HepG2 (cell line): ENCODE results near the gene ARL5B. TPM values are rescaled to one million over a fixed set of nuclear protein-coding genes. Genes with fewer than 3 reads are reported as not detected.
"Not testable (repeated sequence)": the region's sequence is repeated elsewhere in the genome, so short reads cannot be mapped to it uniquely, and the experiment has no call there.

Experiments used
- ATAC-seq: fragments of 200-7000 bp; cut with Tn5 transposase; 3 replicates; pipeline ENCODE4 v1.9.1; 2020; ENCODE audit warnings: mild to moderate bottlenecking, moderate library complexity
- BruUV-seq: library from RNA; stranded (reverse); fragments of 400-500 nt; replicated peaks from 2 replicates; lab custom pipeline; 2021; lab: Mats Ljungman, UMichigan
- CTCF ChIA-PET: fragments of 300-600 bp; formaldehyde crosslinking; extraction: SDS; loops from one replicate; lab custom pipeline; 2021; ENCODE audit warnings: low total read pairs, inconsistent platforms, low intra/inter-chr PET ratio; lab: Yijun Ruan, JAX
- POLR2A ChIA-PET: fragments of 350-600 bp; sonication (Branson Sonifier 250); formaldehyde crosslinking; loops from one replicate; lab custom pipeline; 2020; ENCODE audit warnings: antibody characterized with exemption, inconsistent platforms; lab: Yijun Ruan, JAX
- DNase-seq: peaks from one replicate; pipeline ENCODE4 v3.0.0-alpha.2; 2015; ENCODE audit warnings: low spot score
- FAIRE-seq: peaks from 3 replicates; lab custom pipeline; 2011; peaks lifted over from hg19 to GRCh38; lab: Jason Lieb, UNC
- H2AFZ ChIP-seq: one replicate; pipeline ENCODE4 v1.6.1; 2011; ENCODE audit warnings: low read length, inconsistent platforms
- H3K27ac ChIP-seq: fragments of 300-600 bp; 3 replicates; pipeline ENCODE4 v1.8.0; 2011; ENCODE audit warnings: mixed run types, mild to moderate bottlenecking, mixed read lengths, low read length, inconsistent platforms; ENCODE audit not compliant: insufficient read depth; ENCODE audit errors: extremely low read length
- H3K27me3 ChIP-seq, 2 experiments: fragments of 200-600 bp in 1 of 2; 2 replicates in 1 of 2; 3 replicates in 1 of 2; pipeline versions ENCODE4 v1.6.0 to v1.8.0; 2011; ENCODE audit warnings: low read length in 2 of 2, mild to moderate bottlenecking in 2 of 2, moderate library complexity in 2 of 2, inconsistent platforms in 1 of 2; ENCODE audit not compliant: insufficient read depth in 2 of 2, control insufficient read depth in 1 of 2
- H3K36me3 ChIP-seq, 2 experiments: fragments of 200-600 bp in 1 of 2; replicated peaks in 1 of 2; 2 replicates in 1 of 2; 3 replicates in 1 of 2; pipeline versions ENCODE4 v1.5.1 to v1.8.0; 2011; ENCODE audit warnings: low read length in 2 of 2, inconsistent platforms in 1 of 2; ENCODE audit not compliant: insufficient read depth in 2 of 2, control insufficient read depth in 1 of 2
- H3K4me1 ChIP-seq: 2 replicates; pipeline ENCODE4 v1.5.1; 2012; ENCODE audit warnings: low read length, inconsistent platforms; ENCODE audit not compliant: insufficient read depth
- H3K4me2 ChIP-seq: 2 replicates; pipeline ENCODE4 v1.6.0; 2011; ENCODE audit warnings: low read depth, low read length, inconsistent platforms
- H3K4me3 ChIP-seq, 3 experiments: fragments of 200-600 bp in 1 of 3; sonication (generic), shearing (Covaris generic) in 1 of 3; replicated peaks in 1 of 3; 2 replicates each; pipeline ENCODE4 v1.5.1; 2011 to 2016; ENCODE audit warnings: low read length in 3 of 3, inconsistent platforms in 2 of 3, low read depth in 2 of 3, mild to moderate bottlenecking in 2 of 3, control low read depth in 1 of 3, mixed read lengths in 1 of 3; ENCODE audit not compliant: insufficient read depth in 1 of 3
- H3K79me2 ChIP-seq: one replicate; pipeline ENCODE4 v1.6.1; 2011; ENCODE audit warnings: low read length, inconsistent platforms; ENCODE audit not compliant: insufficient read depth
- H3K9ac ChIP-seq: 2 replicates; pipeline ENCODE4 v1.6.0; 2011; ENCODE audit warnings: mild to moderate bottlenecking, low read depth, low read length, inconsistent platforms; ENCODE audit not compliant: insufficient read depth
- H3K9me3 ChIP-seq: 2 replicates; pipeline ENCODE4 v1.5.1; 2012; ENCODE audit warnings: mild to moderate bottlenecking, low read length
- H4K20me1 ChIP-seq: 2 replicates; pipeline ENCODE4 v1.6.0; 2011; ENCODE audit warnings: inconsistent platforms, mild to moderate bottlenecking, low read length, moderate library complexity; ENCODE audit not compliant: insufficient read depth
- ARNT ChIP-seq: fragments of 450-650 bp; IDR thresholded peaks from 2 replicates; pipeline ENCODE4 v1.6.1; 2017
- FOXK1 ChIP-seq: sonication (generic); formaldehyde crosslinking; IDR thresholded peaks from 2 replicates; pipeline ENCODE4 v1.4.0; 2020; ENCODE audit warnings: low read depth, missing genetic modification reagents, borderline replicate concordance
- FOXP4 ChIP-seq: sonication (generic); formaldehyde crosslinking; IDR thresholded peaks from 2 replicates; pipeline ENCODE4 v1.4.0; 2020; ENCODE audit warnings: missing genetic modification reagents
- HMGXB3 ChIP-seq: sonication (generic); formaldehyde crosslinking; IDR thresholded peaks from 2 replicates; pipeline ENCODE4 v1.4.0; 2020; ENCODE audit warnings: missing genetic modification reagents, borderline replicate concordance
- HNRNPL ChIP-seq: fragments of 200-400 bp; formaldehyde crosslinking; IDR thresholded peaks from 2 replicates; pipeline ENCODE4 v1.6.1; 2017; ENCODE audit warnings: mild to moderate bottlenecking, low read depth, low read length
- MTA1 ChIP-seq: sonication (generic); formaldehyde crosslinking; IDR thresholded peaks from 2 replicates; pipeline ENCODE4 v1.4.0; 2020; ENCODE audit warnings: missing genetic modification reagents, mild to moderate bottlenecking, borderline replicate concordance
- PHF5A ChIP-seq: IDR thresholded peaks from one replicate; pipeline ENCODE4 v1.6.1; 2018; ENCODE audit warnings: low read depth, missing genetic modification reagents; ENCODE audit not compliant: unreplicated experiment
- PHF8 ChIP-seq: sonication (generic); formaldehyde crosslinking; IDR thresholded peaks from 2 replicates; pipeline ENCODE4 v1.5.0; 2020; ENCODE audit warnings: missing genetic modification reagents
- REPIN1 ChIP-seq: sonication (generic); formaldehyde crosslinking; IDR thresholded peaks from 2 replicates; pipeline ENCODE4 v1.8.0; 2022; ENCODE audit warnings: missing genetic modification reagents, low read depth, mild to moderate bottlenecking, borderline replicate concordance
- SIX4 ChIP-seq: sonication (generic); formaldehyde crosslinking; IDR thresholded peaks from 2 replicates; pipeline ENCODE4 v1.4.0; 2020; ENCODE audit warnings: missing genetic modification reagents
- SP5 ChIP-seq: IDR thresholded peaks from 2 replicates; pipeline ENCODE4 v1.6.1; 2016; ENCODE audit warnings: low read depth, borderline replicate concordance
- ZGPAT ChIP-seq: IDR thresholded peaks from 2 replicates; pipeline ENCODE4 v1.6.1; 2016; ENCODE audit warnings: mild to moderate bottlenecking
- ZNF292 ChIP-seq: sonication (generic); formaldehyde crosslinking; IDR thresholded peaks from 2 replicates; pipeline ENCODE4 v1.8.1; 2022; ENCODE audit warnings: mild to moderate bottlenecking, low read depth, missing genetic modification reagents, borderline replicate concordance
- ZNF580 ChIP-seq: IDR thresholded peaks from 2 replicates; pipeline ENCODE4 v1.6.1; 2016; ENCODE audit warnings: low read depth, borderline replicate concordance
- WGBS: methylation state at CpG from one replicate; pipeline ENCODE4 v1.1.6; 2017; ENCODE audit warnings: low lambda C conversion rate; 5-methylcytosine and 5-hydroxymethylcytosine counted together
- in situ Hi-C: cut with HindIII; loops from 2 replicates; pipeline ENCODE4 v1.10.0; 2017; ENCODE audit warnings: low pct_unique_long_range_greater_than_20kb; ENCODE audit not compliant: extremely low pct_ligation_motif_present
- intact Hi-C: fragments of 100-400 bp; cut with micrococcal nuclease; formaldehyde crosslinking; loops from one replicate; pipeline ENCODE4 v1.10.0; 2022; ENCODE audit not compliant: unreplicated experiment
- polyA plus RNA-seq, 8 experiments: library from polyadenylated mRNA; depleted of rRNA in 3 of 8; stranded (reverse) in 7 of 8; unstranded in 1 of 8; fragments of >200 nt; fragmentation: Illumina TruSeq in 4 of 8; extraction: Trizol in 4 of 8; gene quantifications; 2 replicates each; pipeline versions ENCODE4 v1.2.1 to v1.2.3, GENCODE V29; 2011 to 2016; ENCODE audit warnings: low read depth in 4 of 8, missing spikeins in 1 of 8, mixed read lengths in 1 of 8; ENCODE audit not compliant: insufficient read depth in 1 of 8
- total RNA-seq, 5 experiments: library from RNA; depleted of rRNA; stranded (reverse); fragments of >200 nt; fragmentation: Illumina TruSeq; extraction: Trizol; gene quantifications; 2 replicates each; pipeline ENCODE4 v1.2.3, GENCODE V29; 2016; ENCODE audit warnings: low read depth in 1 of 5

The ARL5B gene
- total and polyA plus RNA-seq, 2 of the 13 experiments (the other 11 are each of a cell fraction or from before 2014, with no cell fraction given): 26.6 to 32.7 TPM

- TF ChIP-seq PHF5A (CRISPR knock-in tag): no peak
- no peak for TF ChIP-seq ARNT
Observed at GRCh38 chr10:18625886-18626285, 33.3 kb upstream of the ARL5B start (continued).

GRCh38 chr10:18627452-18628018 lies 31.7 kb upstream of the ARL5B start:
- H3K27me3 ChIP-seq, H4K20me1 ChIP-seq, H3K9me3 ChIP-seq, CTCF ChIA-PET, in situ Hi-C loops, H3K36me3 ChIP-seq, H2AFZ ChIP-seq, H3K79me2 ChIP-seq: not testable (repeated sequence)
- TSS peak; percentile 65 for BruUV-seq
- Histone ChIP-seq H3K4me2 (peak overlapping the region; percentile 65), H3K27ac (peak overlapping the region; percentile 64), H3K4me1 (peaks cover 24% of the 10 kb centered on the region), H3K9ac (peak overlapping the region; percentile 58; the same call in 1 of the 2 replicates), H3K4me3 (peak overlapping the region; percentile 42 to 61 (median 49); a peak in 5 of 6 replicates)
- 35% methylated on average over 11 of the region's 25 CpGs for WGBS
- intact Hi-C loops: loop anchor here (1.0 kb wide), 1 partner anchor 24 kb away; the partner anchor contains the start of gene NSUN6
- ATAC-seq (peak; percentile 70), FAIRE-seq (peak; percentile 57), DNase-seq (peak; percentile 57)
- POLR2A ChIA-PET: interaction anchor here (0.7 to 3.6 kb wide), 8 partner anchors 10 to 38 kb away, joined by 3 to 17 read pairs (median 4); partner anchors contain the start of gene ARL5B
- TF ChIP-seq ZNF292 (CRISPR knock-in tag): peak; percentile 74; the same call in 1 of the 2 replicates
- peak; percentile 72; the same call in 1 of the 2 replicates for TF ChIP-seq MTA1
- peak; percentile 45; the same call in 1 of the 2 replicates for TF ChIP-seq PHF8 (CRISPR knock-in tag)
- peak; percentile 61; the same call in 1 of the 2 replicates for TF ChIP-seq FOXK1 (CRISPR knock-in tag)
- 0 out of 2 replicates have a peak, but pooled peaks have one; percentile 39 for TF ChIP-seq HNRNPL
- TF ChIP-seq HMGXB3: peak; percentile 26; the same call in 1 of the 2 replicates
- TF ChIP-seq SIX4 (CRISPR knock-in tag): 0 out of 2 replicates have a peak, but pooled peaks have one; percentile 51
- peak; percentile 74 for TF ChIP-seq FOXP4
- TF ChIP-seq ZGPAT (CRISPR knock-in tag): peak; percentile 75; the same call in 1 of the 2 replicates
- TF ChIP-seq ZNF580 (CRISPR knock-in tag): peak; percentile 72; the same call in 1 of the 2 replicates
- peak; percentile 89 for TF ChIP-seq SP5 (CRISPR knock-in tag)
- TF ChIP-seq REPIN1 (CRISPR knock-in tag): 0 out of 2 replicates have a peak, but pooled peaks have one; percentile 44
